Activated T-helper 9 cell treated with anti-CD3 and anti-CD28 coated beads, Interleukin-2, amount 50 U/mL, for 16 hours (primary cell): ENCODE measurements around the gene SIGLEC7.
A peak's percentile ranks its signal among the peaks of the same experiment; 100 is the strongest.
"Not testable (repeated sequence)": the region's sequence is repeated elsewhere in the genome, so short reads cannot be mapped to it uniquely, and the experiment has no call there.

Experiments
- DNase-seq: peaks from one replicate; pipeline ENCODE4 v3.0.0-alpha.2; 2020; ENCODE audit warnings: low read depth

SIGLEC7 gene

DNA sequence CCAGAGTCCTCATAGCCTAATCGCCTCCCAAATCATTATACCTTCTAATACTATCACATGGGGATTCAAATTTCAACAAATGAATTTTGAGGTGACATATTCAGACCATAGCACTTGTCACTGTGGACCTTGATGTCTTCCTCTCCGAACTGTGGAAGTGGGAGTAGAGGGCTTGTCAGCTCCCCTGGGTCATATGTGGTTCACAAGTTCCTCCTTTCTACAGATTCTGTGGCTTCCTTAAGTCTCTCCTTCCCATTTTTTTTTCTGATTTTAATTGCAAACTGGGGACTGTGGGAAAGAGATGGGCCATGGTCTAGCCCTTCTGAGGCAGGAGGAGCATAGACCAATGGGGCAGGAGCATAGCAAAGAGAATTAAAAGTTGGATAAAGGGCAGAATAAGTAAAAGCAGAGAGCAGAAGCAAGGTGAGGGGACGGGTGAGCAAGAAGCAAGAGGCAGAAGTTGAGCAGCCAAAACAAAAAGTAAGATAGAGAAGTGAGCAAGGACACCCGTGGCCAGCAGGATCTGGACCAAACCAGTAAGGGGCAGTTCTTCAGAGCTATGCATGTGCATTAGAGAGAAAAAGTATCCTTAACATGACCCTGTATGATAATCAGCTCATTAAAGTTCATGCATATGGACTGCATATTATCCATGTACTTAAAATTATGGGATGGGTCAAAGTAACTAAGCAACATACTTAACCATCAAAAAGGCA, 2.6 kb upstream of the SIGLEC7 start:
- DNase-seq = no peak

DNA sequence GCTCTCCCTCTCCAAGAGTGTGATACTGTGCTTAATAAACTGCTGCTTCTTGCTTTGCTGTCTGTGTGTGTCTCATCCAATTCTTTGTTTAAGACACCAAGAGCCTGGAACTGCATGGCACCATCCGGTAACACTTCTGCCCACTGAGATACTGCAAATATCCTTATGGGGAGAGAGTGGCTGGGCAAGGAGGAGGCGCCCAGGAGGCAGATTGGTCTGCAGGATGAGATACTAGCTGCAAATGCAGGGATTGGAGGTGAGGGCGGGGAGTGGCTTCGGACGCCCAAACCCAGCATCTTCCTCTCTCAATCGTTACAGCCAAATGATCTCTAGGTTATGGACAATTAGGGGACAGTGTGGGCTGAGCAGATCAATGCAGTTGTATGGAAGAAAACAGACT, 1.7 kb upstream of the SIGLEC7 start:
- DNase-seq = no peak

DNA sequence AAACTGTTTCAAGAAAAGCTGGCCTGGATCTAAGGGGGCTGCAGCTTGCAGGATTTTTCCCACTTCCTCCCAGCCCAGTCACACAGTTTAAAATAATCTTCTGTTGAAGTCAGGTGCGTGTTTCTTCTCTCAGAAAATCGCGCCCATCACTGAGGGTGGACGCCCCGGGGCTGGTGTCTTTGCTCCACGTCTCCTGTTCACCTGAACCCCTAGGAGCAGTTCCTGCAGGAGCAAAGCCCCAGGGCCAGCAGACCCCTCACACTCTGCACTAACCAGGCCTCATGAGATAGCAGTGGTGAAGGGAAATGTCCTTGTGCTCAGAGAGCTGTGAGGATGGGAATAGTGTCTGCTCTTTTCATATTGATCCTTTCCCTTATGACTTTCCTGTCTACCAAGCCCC, 920 bp upstream of the SIGLEC7 start:
- no peak for DNase-seq

DNA sequence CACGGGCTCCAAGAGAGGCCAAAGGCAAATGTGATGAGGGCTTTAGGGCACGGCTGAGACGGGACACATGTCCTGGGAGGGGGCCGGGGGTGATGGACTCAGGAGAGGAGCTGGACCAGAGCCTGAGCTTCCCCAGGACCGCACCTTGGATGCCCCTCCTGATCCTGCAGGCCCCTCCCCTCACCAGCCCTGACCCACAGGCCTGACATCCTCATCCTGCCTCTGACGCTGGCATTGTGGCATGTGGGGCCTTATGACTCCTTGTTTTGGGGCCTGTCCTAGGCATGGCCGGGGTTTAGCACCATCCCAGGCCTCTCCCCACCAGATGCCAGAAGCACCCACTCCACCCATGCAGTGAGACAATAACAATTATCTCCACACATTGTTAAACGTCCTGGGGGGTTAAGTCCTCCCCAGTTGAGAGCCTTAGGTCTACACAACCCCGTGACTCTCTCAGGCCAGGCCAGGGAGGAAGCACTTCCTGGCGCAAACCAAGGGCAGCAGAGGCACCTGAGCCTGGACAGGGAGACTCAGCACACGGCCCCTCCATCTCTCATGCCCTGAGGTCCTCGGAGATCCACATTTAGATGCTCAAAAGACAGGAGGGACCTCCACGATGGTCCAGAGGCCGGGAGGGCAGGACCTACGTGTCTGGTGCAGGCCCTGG, 841 bp downstream of the SIGLEC7 start:
- not testable (repeated sequence) for DNase-seq

DNA sequence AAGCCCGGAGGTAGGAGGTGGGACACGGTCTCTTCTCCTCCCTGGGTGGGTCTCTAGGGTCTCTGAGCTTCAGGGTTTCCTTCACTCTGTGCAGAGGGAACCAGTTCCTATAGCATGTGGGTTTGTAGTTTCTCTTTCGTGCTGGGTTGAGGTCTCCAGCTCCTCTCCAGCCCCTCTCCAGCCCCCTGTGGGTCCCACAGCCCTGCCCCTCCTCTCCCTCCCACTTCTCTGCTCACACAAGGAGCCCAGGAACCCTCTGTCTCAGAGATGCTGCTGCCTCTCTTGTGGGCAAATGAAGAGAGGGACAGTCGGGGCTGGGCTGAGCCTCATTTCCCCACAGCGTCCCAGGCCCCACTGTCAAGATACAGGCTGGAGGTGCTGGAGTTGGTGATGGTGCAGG, 1.4 kb downstream of the SIGLEC7 start:
- DNase-seq = no peak

DNA sequence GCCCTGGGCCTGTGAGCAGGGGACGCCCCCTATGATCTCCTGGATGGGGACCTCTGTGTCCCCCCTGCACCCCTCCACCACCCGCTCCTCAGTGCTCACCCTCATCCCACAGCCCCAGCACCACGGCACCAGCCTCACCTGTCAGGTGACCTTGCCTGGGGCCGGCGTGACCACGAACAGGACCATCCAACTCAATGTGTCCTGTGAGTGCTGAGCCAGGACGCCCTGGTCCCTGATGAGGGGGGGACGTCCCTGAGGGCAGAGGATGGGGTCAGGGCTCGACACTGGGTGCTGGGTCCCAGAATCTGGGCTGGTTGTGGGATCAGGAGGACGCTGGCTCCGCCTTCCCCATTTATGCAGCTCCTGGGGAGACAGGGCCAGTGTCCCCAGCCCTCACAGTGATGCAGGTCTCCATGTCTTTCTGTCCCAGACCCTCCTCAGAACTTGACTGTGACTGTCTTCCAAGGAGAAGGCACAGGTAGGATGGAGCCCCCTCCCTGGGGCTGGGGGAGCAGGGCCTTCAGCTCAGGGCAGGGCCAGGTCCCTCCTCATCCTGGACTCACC, 2.5 kb downstream of the SIGLEC7 start:
- no peak for DNase-seq

DNA sequence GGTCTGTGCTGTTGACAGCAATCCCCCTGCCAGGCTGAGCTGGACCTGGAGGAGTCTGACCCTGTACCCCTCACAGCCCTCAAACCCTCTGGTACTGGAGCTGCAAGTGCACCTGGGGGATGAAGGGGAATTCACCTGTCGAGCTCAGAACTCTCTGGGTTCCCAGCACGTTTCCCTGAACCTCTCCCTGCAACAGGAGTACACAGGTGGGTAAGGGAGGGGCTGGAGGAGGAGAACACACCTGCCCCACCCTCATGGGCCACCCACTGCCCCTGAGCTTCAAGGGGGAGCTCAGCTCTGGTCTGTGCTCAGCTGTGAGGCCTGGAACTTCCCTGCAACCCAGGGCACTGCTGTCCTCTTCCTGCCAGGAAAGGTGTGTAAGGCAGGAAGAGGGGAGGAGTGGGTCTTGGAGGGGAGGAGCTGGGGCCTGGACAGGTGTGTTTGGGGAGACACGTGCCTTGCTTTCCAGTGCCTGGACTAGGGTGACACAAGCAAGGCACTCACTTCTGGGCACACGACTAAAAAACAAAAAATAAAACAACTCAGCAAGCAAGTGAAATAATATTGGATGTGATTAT, 3.9 kb downstream of the SIGLEC7 start:
- DNase-seq = no peak

DNA sequence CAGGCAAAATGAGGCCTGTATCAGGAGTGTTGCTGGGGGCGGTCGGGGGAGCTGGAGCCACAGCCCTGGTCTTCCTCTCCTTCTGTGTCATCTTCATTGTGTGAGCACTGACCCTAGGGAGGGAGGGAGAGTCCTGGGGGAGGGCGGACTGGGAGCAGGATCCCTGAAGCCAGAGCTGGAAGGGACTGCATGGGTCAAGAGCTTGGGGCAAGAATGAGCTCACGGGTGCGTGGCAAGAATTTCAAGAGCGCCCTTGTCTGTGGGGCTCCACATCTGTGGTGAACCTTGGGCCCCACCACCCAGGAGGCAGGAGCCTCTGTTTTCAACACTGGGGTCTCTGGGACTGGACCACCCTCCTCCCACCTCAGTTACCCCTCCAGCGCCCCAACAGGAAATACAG, 4.7 kb downstream of the SIGLEC7 start:
- DNase-seq = no peak

DNA sequence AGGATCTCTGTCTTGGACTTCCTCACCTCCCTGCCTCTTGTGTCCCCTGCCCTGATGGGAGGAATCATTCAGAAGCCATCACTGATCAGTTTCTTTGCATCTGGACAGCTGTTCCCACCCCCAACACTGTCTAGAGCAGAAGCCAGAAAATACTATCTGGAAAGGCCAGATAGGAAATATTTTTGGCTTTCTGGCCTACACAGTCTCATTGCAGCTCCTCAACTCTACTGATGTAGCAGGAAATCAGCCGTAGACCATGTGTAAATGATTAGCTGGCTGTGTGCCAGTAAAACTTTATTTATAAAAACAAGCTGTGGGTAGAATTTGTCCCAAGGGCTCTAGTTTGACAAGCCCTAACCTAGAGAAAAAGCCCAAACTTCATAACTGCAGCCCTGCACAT, 5.6 kb downstream of the SIGLEC7 start:
- DNase-seq = no peak

DNA sequence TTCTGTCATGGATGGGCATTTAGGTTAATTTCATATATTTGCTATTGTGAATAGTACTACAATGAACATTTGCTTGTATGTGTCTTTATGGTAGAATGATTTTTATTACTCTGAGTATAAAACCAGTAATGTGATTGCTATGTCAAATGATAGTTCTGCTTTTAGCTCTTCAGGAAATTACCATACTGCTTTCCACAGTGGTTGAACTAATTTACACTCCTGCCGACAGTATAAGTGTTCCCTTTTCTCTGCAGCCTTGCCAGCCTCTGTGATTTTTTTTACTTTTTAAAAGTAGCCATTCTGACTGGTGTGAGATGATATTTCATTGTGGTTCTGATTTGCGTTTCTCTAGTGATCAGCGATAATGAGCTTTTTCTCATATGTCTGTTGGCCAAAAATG, 6.5 kb downstream of the SIGLEC7 start:
- DNase-seq = no peak

DNA sequence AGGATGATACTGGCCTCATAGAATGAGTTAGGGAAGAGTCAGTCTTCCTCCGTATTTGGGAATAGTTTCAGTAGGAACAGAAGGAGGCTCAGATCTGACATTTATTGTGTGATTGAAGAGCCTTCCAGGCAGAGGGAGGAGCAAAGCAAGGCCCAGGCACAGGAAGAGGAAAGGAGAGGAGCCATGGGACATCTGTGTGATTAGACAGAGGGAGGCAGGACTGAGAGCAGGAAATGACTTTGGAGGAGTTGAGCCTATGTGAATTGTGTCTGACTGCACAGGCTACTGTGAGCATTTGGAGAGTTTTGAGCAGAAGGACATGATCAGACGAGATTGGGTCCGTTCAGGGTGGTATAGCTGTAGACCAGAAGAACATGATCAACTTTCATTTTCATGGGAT, 8.5 kb downstream of the SIGLEC7 start:
- no peak for DNase-seq

DNA sequence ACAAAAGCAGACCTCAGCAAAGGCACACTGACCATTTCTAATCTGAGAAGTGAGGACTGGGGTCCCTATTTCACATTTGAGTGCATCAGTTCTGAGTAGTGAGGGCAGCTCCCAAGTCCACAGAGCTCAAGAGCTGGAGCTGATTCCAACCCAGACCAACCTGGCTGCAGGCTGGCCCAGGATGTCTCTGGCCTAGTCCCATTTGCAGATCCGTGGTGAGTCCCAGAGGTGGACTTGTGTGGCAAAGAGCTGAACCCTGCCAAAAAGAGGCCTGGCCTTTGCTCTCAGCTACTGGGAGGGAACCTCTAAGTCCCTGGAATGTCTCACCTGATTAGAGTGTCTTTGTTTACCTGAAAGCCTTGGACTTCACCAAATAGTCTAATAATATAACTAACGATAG, 14.6 kb downstream of the SIGLEC7 start:
- DNase-seq = no peak

DNA sequence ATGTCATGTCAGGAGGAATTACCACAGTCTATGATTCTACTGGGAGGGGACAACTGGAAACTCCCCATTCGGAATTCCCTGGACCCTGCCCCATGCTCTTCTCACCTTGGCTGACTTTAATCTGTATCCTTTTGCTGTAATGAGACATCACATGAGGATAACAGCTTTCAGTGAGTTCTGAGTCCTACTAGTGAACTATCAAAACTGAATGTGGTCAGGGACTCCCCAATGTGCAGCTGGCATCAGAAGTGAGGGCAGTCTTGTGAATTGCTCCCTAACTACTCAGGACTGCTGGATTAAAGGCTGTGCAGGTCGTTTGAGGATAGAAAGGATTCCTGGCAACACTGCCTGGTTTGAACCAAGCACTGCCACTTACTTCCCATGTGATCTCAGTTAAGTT, 15.2 kb downstream of the SIGLEC7 start:
- no peak for DNase-seq

DNA sequence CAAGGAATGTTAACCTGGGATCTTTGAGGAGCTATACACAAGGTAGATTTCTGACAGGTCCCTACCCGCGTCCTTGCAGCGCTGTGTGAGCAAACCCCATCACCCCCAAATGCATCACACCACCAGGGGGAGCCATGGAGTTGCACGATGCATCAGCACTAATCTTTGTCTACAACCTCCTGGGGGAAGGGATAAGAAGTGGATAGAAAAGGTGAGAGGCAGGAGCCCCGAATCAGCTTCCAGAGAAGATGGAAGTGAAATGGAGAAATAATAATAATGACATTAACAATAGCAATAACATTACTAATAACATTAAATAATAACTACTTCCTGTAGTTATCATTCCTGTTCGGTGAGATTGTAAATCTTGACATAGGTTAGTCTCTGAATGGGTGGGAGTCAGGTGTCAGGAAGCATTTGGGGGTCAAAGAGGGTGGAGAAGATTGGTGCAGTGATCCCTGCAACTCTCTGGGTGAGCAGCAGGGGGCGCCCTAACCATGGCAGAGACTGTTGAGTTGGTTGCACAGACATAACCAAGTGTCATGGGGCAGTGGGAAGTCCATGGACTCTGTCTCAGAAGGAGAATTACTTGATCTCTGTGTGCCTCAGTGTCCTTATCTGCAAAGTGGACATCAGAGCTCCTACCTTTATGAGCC, 16.5 kb downstream of the SIGLEC7 start:
- DNase-seq = peak; percentile 54

DNA sequence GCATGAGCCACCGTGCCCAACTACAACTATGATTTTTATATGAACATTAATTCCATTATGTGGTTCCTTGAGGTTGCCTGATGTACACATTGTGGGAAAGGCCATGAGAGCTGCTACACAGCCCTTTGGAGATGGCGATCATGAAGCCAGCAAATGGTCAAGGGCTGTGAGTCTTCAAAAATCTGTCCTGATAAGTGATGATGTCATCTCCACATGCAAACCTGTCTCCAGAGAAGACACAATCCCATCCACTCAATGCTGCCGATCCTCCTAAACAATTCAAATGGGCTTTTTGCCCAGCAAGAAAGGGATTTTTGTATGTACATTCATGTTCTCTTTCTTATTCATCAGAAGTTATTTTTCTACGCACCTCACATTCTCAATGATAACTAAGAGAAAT, 17.6 kb downstream of the SIGLEC7 start:
- DNase-seq = no peak

DNA sequence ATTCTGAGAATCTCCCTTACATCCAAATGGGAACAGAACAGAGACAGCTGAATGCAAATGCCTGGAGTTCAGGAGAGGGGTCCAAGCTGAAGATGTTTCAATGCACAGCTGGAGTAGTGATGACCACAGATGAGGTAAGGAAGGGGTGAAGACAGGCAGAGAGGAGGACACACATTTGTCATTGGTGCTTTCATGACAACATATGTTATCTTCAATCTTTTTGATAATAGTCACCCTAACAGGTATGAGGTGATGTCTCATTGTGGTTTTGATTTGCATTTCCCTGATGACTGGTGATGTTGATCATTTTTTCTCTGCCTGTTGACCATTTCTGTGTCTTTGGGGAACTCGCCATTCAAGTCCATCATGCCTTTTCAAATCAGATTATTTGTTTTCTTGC, 19.2 kb downstream of the SIGLEC7 start:
- DNase-seq = no peak

DNA sequence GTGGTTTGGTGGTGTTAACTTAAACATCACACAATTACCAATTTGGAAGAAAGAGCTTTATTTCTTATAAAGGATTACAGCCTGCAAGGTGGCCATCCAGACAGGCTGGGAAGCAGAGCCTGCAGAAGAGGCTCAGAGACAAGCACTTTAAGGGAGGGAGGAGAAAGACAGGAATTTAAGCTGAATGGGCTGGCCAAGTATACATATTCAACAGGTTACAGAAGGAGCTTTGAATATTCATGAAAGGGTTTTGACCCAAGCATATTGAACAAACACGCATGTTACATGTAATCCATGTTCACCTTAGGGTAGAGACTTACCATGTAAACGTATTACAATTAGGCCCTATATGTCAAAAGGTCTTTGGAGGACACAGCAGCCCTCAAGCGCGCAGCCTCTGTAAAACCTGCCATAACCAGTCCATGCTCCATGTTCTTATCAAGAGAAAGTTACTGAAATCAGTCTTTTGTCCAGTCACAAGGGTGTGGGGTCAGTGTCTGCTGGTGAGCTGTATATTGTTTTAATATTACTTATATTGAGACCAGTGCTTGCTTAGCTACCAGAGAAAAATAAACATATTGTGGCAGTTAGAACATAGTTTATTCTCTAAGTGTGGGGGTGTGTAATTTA, 19.9 kb downstream of the SIGLEC7 start:
- DNase-seq = no peak

DNA sequence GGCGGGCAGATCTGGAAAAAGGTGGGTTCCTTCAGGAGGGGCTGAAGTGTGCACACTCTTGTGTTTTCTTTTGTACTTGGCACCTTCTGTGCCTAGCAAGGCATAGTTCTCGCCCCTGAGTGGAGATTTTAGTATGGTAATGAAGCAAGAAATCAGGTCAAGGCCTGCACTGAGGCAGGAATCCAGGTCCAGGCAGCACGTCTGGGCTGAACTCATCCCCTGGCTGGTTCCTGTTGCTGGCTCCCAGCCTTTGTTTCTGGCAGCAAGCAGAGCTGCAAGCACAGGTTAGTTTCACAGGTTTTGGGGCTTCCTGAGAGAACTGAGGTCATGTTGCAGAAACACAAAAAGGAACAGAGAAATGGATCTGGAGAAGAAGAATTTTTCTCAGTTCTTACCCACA, 21.2 kb downstream of the SIGLEC7 start:
- DNase-seq = no peak

DNA sequence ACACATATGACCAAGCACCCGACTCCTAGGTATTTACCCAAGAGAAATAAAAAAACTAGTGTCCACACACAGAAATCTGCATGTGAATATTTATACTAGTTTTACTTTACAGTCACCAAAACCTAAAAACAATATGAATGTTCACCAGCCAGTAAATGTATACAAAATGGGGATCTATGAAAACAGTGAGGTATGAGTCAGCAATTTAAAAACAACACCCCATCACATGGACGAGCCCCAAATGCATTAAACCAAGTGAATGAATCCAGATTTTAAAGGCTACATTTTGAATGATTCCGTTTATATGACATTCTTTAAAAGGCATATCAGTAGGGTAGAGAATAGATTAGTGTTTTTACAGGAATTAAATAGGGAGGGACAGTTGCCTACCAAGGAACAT, 22.1 kb downstream of the SIGLEC7 start:
- DNase-seq = no peak

DNA sequence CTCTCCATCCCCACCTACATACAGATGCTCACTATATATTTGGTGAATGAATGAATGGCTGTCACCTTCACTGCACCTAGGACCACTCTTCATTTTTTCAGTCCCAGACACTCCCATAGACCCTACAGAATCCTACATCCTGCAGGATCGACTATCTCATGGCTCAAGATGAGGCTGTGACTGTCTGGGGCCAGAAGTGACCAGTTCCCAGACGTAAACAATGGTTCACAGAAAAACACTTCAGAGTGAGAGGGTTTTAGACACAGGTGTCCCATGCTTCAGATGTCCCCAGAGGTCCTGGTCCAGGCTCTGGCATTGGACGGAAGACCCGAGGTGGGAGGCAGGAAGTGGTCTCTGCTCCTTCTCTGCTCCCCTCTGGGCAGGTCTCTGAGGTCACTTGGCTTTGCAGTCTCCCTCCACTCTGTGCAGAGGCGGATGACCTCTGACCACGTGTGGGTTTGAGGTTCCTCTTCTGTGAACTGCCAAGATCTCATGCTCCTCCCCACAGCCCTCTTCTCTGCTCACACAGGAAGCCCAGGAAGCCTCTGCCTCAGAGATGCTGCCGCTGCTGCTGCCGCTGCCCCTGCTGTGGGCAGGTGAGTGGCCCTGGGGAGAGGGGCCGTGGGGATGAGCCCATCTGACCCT, 24.9 kb downstream of the SIGLEC7 start:
- no peak for DNase-seq

DNA sequence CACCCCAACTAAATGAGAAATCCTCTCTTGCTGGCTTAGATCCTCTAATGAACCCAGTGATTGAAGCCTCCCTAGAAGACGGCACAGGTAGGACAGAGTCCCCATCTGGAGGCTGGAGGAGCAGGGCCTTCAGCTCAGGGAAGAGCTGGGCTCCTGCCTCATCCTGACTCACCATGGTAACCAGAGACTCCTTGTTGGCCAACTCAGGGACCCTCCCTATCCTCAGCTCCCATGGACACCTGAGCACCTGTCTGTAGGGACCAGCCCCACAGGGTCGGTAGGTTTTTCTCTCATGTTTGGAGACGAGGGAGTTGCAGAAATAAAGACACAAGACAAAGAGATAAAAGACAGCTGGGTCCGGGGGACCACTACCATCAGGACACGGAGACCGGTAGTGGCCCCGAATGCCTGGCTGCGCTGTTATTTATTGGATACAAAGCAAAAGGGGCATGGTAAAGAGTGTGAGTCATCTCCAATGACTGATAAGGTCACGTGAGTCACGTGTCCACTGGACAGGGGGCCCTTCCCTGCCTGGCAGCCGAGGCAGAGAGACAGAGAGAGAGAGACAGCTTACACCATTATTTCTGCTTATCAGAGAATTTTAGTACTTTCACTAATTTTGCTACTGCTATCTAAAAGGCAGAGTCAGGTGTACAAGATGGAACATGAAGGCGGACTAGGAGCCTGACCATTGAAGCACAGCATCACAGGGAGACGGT, 26.6 kb downstream of the SIGLEC7 start:
- no peak for DNase-seq
